HEK293 (cell line): Measurements from ENCODE around the gene BRWD1.

Experiments
- ATF2 ChIP-seq: fragments of 450-650 bp; formaldehyde crosslinking; IDR thresholded peaks from 2 replicates; pipeline ENCODE4 v1.5.1; 2016; ENCODE audit warnings: missing biosample characterization, missing genetic modification characterization, low read depth
- ZBTB8A ChIP-seq: fragments of 450-650 bp; formaldehyde crosslinking; IDR thresholded peaks from 2 replicates; pipeline ENCODE4 v1.5.1; 2016; ENCODE audit warnings: missing biosample characterization, missing genetic modification characterization
- ZNF274 ChIP-seq, 2 experiments: fragments of 200-500 bp in 1 of 2; fragments of 450-650 bp in 1 of 2; sonication (Bioruptor generic) in 1 of 2; formaldehyde crosslinking in 1 of 2; IDR thresholded peaks; 2 replicates each; pipeline versions ENCODE4 v1.5.1 to v1.6.1; 2014 to 2016; ENCODE audit warnings: borderline replicate concordance in 1 of 2, inconsistent platforms in 1 of 2, low read length in 1 of 2, missing biosample characterization in 1 of 2, missing genetic modification characterization in 1 of 2
- ZNF292 ChIP-seq: fragments of 450-650 bp; formaldehyde crosslinking; IDR thresholded peaks from 2 replicates; pipeline ENCODE4 v1.5.1; 2016; ENCODE audit warnings: low read depth, missing biosample characterization, missing genetic modification characterization, borderline replicate concordance
- ZNF311 ChIP-seq: fragments of 450-650 bp; formaldehyde crosslinking; IDR thresholded peaks from 2 replicates; pipeline ENCODE4 v1.5.1; 2017; ENCODE audit warnings: missing biosample characterization, missing genetic modification characterization, borderline replicate concordance
- ZNF521 ChIP-seq: fragments of 450-650 bp; formaldehyde crosslinking; IDR thresholded peaks from 2 replicates; pipeline ENCODE4 v1.5.1; 2017; ENCODE audit warnings: missing biosample characterization, mild to moderate bottlenecking, missing genetic modification characterization
- ZNF707 ChIP-seq: fragments of 450-650 bp; formaldehyde crosslinking; IDR thresholded peaks from 2 replicates; pipeline ENCODE4 v1.5.1; 2016; ENCODE audit warnings: missing biosample characterization, missing genetic modification characterization
- ZNF777 ChIP-seq: fragments of 450-650 bp; formaldehyde crosslinking; IDR thresholded peaks from 2 replicates; pipeline ENCODE4 v1.5.1; 2017; ENCODE audit warnings: missing biosample characterization, missing genetic modification characterization, borderline replicate concordance
- TF ChIP-seq, protein P1 (sequence below): fragments of 450-650 bp; formaldehyde crosslinking; IDR thresholded peaks from 2 replicates; pipeline ENCODE4 v1.5.1; 2016; ENCODE audit warnings: missing biosample characterization, missing genetic modification characterization
- TF ChIP-seq, protein P2 (sequence below): fragments of 450-650 bp; formaldehyde crosslinking; IDR thresholded peaks from 2 replicates; pipeline ENCODE4 v1.5.1; 2016; ENCODE audit warnings: missing biosample characterization, missing genetic modification characterization

- TF ChIP-seq, protein P1, sequence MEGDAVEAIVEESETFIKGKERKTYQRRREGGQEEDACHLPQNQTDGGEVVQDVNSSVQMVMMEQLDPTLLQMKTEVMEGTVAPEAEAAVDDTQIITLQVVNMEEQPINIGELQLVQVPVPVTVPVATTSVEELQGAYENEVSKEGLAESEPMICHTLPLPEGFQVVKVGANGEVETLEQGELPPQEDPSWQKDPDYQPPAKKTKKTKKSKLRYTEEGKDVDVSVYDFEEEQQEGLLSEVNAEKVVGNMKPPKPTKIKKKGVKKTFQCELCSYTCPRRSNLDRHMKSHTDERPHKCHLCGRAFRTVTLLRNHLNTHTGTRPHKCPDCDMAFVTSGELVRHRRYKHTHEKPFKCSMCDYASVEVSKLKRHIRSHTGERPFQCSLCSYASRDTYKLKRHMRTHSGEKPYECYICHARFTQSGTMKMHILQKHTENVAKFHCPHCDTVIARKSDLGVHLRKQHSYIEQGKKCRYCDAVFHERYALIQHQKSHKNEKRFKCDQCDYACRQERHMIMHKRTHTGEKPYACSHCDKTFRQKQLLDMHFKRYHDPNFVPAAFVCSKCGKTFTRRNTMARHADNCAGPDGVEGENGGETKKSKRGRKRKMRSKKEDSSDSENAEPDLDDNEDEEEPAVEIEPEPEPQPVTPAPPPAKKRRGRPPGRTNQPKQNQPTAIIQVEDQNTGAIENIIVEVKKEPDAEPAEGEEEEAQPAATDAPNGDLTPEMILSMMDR (tag by site-specific recombination), result no peak
- TF ChIP-seq ATF2 (tag by site-specific recombination), result no peak
- no peak for TF ChIP-seq ZNF274 (IDR thresholded peaks at IDR 0.05; ENCODE audit: low read length)
- no peak for TF ChIP-seq ZNF274 (tag by site-specific recombination; IDR thresholded peaks at IDR 0.05; ENCODE audit: borderline replicate concordance)
- TF ChIP-seq ZNF521 (tag by site-specific recombination), result no peak
- TF ChIP-seq ZNF707 (tag by site-specific recombination), result no peak
- TF ChIP-seq, protein P2, sequence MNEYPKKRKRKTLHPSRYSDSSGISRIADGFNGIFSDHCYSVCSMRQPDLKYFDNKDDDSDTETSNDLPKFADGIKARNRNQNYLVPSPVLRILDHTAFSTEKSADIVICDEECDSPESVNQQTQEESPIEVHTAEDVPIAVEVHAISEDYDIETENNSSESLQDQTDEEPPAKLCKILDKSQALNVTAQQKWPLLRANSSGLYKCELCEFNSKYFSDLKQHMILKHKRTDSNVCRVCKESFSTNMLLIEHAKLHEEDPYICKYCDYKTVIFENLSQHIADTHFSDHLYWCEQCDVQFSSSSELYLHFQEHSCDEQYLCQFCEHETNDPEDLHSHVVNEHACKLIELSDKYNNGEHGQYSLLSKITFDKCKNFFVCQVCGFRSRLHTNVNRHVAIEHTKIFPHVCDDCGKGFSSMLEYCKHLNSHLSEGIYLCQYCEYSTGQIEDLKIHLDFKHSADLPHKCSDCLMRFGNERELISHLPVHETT (tag by site-specific recombination), result no peak
- no peak for TF ChIP-seq ZNF311 (tag by site-specific recombination)
- no peak for TF ChIP-seq ZBTB8A (tag by site-specific recombination)
- TF ChIP-seq ZNF292 (tag by site-specific recombination), result no peak
- no peak for TF ChIP-seq ZNF777 (tag by site-specific recombination)
Measured at GRCh38 chr21:39281207-39281606, 32.2 kb downstream of the BRWD1 start.
